ENCODE data around the gene TMEM178A.
"Not testable (repeated sequence)": the region's sequence is repeated elsewhere in the genome, so short reads cannot be mapped to it uniquely, and the experiment has no call there.

Gene TMEM178A

GRCh38 chr2:39708003-39708402, 42.3 kb downstream of the TMEM178A start:
- no peak for DNase-seq (ENCODE audit: low read depth in 4 of 4, low spot score in 1 of 4)

GRCh38 chr2:39710807-39711206, 45.1 kb downstream of the TMEM178A start:
- DNase-seq (ENCODE audit: low read depth in 4 of 4, low spot score in 1 of 4): no peak

- DNase-seq (ENCODE audit: low read depth in 4 of 4, low spot score in 1 of 4): no peak
Measured at GRCh38 chr2:39712953-39713352, 47.2 kb downstream of the TMEM178A start.

DNA sequence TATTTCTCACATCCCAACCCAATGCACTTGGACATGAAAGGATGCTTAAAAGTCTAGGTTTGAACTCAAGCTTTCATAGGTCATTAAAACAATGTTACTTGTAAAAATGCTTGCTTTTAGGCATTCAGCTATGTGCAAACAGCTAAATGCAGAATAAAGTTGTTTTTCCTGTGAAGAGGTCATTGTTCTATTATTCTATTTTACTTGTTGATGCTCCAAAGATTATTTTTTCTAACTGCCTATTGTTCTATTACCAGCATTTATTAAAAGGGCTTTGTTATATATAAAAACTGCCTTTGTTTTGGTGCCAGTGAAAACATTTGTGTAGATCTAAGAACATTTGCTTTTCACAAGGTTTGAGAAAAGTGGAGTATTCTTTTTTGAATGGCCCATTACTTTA, 49.4 kb downstream of the TMEM178A start:
- DNase-seq (ENCODE audit: low read depth in 4 of 4, low spot score in 1 of 4): no peak

DNA sequence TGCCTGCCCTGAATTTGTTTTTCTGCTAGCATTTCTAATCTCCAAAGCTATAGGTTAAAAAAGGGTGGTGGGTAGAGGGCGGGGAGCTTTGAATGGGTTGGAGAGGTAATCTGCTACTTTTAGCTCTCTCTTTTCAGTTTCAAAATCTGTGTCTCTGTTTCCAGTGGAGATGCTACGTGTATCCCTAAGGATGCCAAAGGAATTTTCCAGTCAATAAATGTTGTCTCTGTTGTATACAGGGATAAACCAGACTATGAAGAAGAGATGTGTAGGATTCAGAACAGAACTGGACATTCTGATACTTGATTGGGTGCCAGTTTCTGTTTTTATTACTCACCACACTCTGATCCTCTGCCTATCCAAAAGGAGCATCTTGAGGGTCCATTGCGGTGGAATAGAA, 50.1 kb downstream of the TMEM178A start:
- no peak for DNase-seq (ENCODE audit: low read depth in 4 of 4, low spot score in 1 of 4)

GRCh38 chr2:39717067-39717466, 51.4 kb downstream of the TMEM178A start:
- DNase-seq (ENCODE audit: low read depth in 4 of 4, low spot score in 1 of 4): no peak

DNA sequence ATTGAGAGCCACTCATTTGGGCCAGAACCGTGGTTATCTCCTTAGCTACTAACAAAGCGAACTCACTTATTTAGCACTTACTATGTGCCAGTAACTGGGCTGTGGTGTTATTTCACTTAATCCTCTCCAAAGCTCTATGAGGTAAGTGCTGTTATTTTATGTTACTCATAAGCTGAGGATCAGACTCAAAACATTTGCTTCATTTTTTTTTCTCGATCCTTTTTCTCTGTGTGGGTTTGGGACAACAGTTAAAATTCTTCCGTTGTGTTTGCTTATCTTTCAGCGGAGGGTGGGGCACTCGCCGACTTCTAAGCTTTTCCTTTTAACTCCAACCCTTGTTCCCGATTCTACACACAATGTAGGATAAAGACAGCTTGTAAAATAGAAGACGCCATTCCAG, 52.8 kb downstream of the TMEM178A start:
- no peak for DNase-seq (ENCODE audit: low read depth in 4 of 4, low spot score in 1 of 4)

GRCh38 chr2:39719317-39719716, 53.6 kb downstream of the TMEM178A start:
- DNase-seq (ENCODE audit: low read depth in 4 of 4, low spot score in 1 of 4): no peak

DNA sequence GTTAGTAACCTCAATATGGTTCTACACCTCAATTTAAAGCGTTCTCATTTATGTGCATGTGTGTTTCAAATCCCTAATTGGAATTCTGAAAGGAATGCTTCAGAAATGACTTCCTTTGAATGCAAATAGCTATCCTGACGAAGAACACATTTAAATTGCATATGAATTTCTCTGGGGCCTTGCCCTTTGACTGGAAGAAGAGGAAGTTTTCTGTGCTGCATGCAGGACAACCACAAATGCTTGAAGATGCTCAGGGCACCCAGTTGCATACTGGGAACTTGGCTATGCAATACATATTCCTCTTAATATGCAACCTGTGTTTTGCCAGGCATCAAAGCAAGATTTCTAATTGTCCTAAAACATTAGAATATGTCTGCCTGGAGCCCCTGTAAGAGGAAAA, 55.3 kb downstream of the TMEM178A start:
- no peak for DNase-seq (ENCODE audit: low read depth in 4 of 4, low spot score in 1 of 4)

DNA sequence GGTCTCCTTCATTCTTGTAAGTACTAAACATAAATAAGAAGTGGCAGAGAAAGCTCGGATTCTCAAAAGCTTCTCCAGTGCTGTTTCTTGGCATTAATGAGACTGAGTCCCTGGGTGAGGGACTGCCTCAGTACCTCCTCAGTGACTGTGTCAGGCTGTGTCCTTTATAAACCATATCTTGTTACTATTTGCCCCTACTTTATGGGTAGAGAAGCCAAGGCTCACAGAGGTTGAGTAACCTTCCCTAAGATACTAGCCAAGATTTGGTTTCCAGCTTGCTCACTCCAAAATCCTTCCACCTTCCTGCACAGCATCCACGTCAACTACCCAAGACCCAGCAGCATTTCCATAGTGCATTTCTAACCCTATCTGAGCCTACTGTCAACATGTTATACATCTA, 57.8 kb downstream of the TMEM178A start:
- no peak for DNase-seq (ENCODE audit: low read depth in 4 of 4, low spot score in 1 of 4)

GRCh38 chr2:39723946-39724827, 58.5 kb downstream of the TMEM178A start:
- no peak for DNase-seq (ENCODE audit: low read depth in 4 of 4, low spot score in 1 of 4)

GRCh38 chr2:39724828-39725144, 59.1 kb downstream of the TMEM178A start:
- DNase-seq (ENCODE audit: low read depth in 4 of 4, low spot score in 1 of 4): no peak

- no peak for DNase-seq (ENCODE audit: low read depth in 4 of 4, low spot score in 1 of 4)
Measured at GRCh38 chr2:39725401-39725800, 59.7 kb downstream of the TMEM178A start.

DNA sequence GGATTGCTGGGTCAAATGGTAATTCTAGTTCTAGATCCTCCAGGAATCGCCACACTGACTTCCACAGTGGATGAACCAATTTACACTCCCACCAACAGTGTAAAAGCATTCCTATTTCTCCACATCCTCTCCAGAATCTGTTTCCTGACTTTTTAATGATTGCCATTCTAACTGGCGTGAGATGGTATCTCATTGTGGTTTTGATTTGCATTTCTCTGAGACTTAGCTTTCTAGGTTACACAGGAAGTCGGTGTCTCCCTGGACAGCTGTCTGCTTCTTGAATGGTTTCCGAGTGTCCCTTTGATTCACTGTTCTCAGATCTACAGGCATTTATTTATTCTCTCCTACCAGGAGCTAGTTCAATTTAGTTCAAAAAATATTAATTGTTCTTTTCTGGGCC, 62.4 kb downstream of the TMEM178A start:
- DNase-seq (ENCODE audit: low read depth in 4 of 4, low spot score in 1 of 4): not testable (repeated sequence)

DNA sequence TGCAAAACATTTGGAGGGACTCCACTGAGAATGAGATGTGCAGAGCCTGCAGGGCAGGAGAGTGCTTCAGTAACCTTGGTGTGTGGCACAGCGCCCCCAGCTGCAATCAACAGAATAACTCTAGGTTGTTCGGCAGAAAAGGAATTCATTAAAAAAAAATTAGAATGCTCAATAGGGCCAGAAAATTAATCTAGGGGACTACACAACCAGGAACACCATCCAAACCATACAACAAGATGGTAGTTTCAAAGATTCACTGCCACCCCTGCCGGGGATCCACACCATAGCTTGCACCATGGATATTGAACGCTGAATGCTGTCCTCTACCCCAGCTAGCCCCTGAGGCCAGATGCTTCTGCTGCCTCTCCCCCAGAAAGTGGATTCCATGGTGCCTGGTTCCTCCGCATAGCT, 63.2 kb downstream of the TMEM178A start:
- DNase-seq (ENCODE audit: low read depth in 4 of 4, low spot score in 1 of 4): peak in 2 of 4 experiments; percentile 4 to 18

GRCh38 chr2:39730276-39730675, 64.6 kb downstream of the TMEM178A start:
- DNase-seq (ENCODE audit: low read depth in 4 of 4, low spot score in 1 of 4): no peak

DNA sequence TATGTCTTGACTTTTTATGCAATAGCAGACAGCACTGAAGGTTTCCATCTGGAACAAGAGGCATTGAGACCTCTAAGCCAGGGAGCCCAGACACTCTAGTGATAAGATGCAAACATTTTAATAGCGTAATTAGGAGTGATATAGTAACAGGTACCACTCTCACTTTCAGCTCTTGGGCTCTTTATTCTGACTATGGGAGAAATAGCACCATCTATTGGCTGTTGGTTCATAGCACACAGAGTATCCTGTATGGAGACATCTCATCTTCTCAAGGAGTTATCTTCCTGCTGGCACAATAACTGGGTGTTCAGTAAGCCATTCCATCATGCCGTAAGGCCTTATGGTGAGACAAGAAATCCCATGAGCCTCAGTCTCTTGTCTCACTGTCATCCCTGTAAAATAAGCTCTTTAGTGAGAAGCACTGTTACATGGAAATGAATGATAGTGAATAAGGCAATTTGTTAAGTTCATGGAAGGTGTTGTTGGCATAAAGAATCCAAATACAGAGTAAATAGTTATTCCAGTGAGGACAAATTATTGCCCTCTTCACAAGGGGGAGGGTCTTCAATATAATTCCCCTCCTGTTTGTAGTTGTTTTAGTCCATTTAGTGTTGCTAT, 65.1 kb downstream of the TMEM178A start:
- no peak for DNase-seq (ENCODE audit: low read depth in 4 of 4, low spot score in 1 of 4)

DNA sequence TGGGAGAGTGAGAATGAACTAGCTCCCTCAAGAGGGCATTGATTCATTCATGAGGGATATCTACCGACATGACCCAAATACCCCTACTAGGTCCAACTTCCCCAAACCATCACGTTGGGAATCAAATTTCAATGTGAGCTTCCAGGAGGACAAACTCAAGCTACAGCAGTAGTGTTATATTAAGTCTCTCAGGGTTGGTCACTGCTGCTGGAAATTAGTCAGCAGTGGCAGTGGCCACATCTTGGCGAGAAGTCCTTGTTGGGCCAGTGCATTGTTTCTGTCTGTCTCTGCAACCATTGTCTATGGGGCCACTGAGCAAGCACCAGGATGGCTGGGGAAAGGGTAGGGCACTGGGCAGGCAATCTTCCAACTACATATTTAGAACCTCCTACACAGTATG, 65.8 kb downstream of the TMEM178A start:
- DNase-seq (ENCODE audit: low read depth in 4 of 4, low spot score in 1 of 4): no peak

DNA sequence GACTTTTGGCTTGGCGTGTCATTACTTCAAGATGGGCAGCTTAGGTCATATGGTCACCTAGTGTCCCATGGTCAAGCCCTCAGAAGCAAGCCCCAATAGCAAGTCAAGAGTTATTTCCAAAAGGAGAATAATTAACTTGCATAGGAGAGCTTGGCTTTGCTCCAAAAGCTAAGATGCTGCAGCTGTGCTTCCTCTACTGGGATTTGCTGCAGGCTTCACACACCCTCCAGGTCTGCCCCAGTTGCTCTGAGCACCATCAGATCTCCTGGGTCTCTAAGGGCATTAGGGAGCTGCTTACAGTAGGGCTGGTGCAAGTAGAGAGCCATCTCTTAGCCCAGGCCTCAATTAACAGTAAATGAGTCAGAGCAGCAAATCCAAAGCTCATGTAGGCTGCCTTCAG, 66.8 kb downstream of the TMEM178A start:
- no peak for DNase-seq (ENCODE audit: low read depth in 4 of 4, low spot score in 1 of 4)

DNA sequence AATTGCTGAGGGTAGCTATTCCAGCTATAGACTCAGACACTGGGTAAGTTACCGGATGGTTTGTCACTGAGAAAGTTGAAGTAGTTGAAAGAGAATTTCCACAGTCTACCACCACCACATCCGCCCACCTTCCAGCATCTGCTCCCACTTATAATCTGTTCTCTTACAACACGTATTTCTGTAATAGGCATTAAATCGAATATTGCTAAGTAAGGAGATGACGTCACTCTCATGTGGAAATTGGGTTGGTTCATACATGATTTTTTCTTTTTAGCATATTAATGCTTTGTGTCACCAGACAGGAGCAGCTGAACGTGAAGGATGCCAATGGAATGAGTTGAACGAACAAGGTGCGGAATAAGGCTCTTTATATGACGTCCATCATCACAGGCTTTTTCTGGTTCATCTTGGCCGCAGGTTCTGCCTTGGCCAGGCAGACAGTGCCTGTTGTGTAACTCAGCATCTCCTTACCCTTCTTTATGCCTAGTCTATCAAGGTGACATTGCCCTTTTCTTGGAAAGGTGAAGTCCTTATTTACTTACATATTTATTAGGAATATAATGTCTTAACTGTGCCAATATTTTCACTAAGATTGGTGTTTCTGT, 67.5 kb downstream of the TMEM178A start:
- DNase-seq (ENCODE audit: low read depth in 4 of 4, low spot score in 1 of 4): no peak

DNA sequence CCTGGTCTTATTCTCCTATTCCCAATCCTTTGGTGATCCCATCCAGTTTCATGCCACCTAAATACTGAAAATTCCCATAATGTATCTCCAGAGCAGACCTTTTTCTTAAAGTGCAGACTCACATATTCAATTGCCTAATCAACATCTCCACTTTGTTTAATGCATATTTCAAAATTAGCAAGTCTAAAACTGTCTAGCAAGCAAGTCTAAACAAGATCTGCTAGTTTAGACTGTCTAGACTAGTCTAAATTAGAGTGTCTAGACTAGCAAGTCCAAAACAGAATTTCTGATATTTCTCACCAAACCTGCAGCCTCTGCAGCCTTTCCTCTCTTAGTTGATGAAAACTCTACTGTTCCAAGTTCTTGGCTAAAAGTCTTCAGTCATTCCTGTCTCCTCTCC, 68.7 kb downstream of the TMEM178A start:
- DNase-seq (ENCODE audit: low read depth in 4 of 4, low spot score in 1 of 4): no peak

GRCh38 chr2:39735648-39736047, 69.9 kb downstream of the TMEM178A start:
- no peak for DNase-seq (ENCODE audit: low read depth in 4 of 4, low spot score in 1 of 4)

Measured in stimulated activated CD4-positive, alpha-beta T cell treated with anti-CD3 and anti-CD28 coated beads, Interleukin-1b, Interleukin-23, amount 100 ng/mL, for 24 hours (primary cell).